GM12891 (cell line): ENCODE measurements around the gene FAM221B.

ENCODE experiments used
- PAX5 ChIP-seq: IDR thresholded peaks from 2 replicates; pipeline ENCODE4 v1.6.1; 2011; ENCODE audit warnings: low read length, moderate library complexity, mild to moderate bottlenecking; ENCODE audit not compliant: insufficient read depth, severe bottlenecking
- POLR2AphosphoS5 ChIP-seq: IDR thresholded peaks from 2 replicates; pipeline ENCODE4 v1.6.1; 2011; ENCODE audit warnings: low read depth, low read length, control low read depth

DNA sequence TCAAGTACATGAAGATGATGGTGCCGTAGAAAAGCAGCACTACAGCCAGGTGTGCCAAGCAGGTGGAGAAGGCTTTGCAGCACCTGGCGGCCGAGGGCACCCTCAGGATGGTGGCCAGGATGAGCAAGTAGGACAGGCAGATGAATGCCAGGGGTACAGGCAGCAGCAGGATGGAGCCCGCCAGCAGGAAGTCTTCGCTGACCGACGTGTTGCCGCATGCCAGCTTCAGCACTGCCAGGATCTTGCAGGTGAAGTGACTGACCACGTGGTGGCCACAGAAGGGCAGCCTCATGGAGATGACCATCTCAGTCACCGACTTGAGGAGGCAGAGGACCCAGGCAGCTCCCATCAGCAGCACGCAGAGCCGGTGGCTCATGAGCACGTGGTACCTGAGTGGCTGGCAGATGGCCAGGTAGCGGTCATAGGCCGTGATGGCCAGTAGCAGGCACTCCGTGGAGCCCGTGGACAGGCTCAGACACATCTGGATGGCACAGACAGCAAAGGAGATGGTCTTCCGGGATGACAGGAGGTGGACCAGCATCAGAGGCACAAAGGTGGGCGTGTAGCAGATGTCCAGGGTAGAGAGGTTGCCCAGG lies 41.2 kb upstream of the FAM221B start:
- no peak for TF ChIP-seq PAX5
- TF ChIP-seq POLR2AphosphoS5 = no peak
